Activated CD4-positive, alpha-beta T cell treated with anti-CD3 and anti-CD28 coated beads, Interleukin-2, amount 50 U/mL, for 24 hours (primary cell): ENCODE data around the gene ZNF277.

Source experiments
- DNase-seq, 2 donors: peaks; one replicate each; pipeline ENCODE4 v3.0.0-alpha.2; 2020; ENCODE audit warnings: low read depth in 1 of 2, low spot score in 1 of 2

The ZNF277 gene

GRCh38 chr7:112252141-112252540 lies 45.6 kb downstream of the ZNF277 start:
- DNase-seq, result no peak

- DNase-seq, result no peak
Measured at GRCh38 chr7:112252691-112253090, 46.2 kb downstream of the ZNF277 start.

GRCh38 chr7:112254156-112254555 lies 47.7 kb downstream of the ZNF277 start:
- DNase-seq, result no peak

GRCh38 chr7:112254709-112255387 lies 48.4 kb downstream of the ZNF277 start:
- no peak for DNase-seq

GRCh38 chr7:112255388-112255720 lies 48.9 kb downstream of the ZNF277 start:
- DNase-seq, result no peak

GRCh38 chr7:112257073-112257472 lies 50.6 kb downstream of the ZNF277 start:
- no peak for DNase-seq

GRCh38 chr7:112260911-112261310 lies 54.4 kb downstream of the ZNF277 start:
- DNase-seq, result no peak

GRCh38 chr7:112262036-112262435 lies 55.5 kb downstream of the ZNF277 start:
- no peak for DNase-seq

- DNase-seq, result no peak
Measured at GRCh38 chr7:112262855-112263487, 56.5 kb downstream of the ZNF277 start.

GRCh38 chr7:112263519-112263918 lies 57.0 kb downstream of the ZNF277 start:
- DNase-seq, result no peak

GRCh38 chr7:112266141-112266540 lies 59.6 kb downstream of the ZNF277 start:
- no peak for DNase-seq

- no peak for DNase-seq
Measured at GRCh38 chr7:112266595-112267270, 60.2 kb downstream of the ZNF277 start.

GRCh38 chr7:112267944-112268691 lies 61.6 kb downstream of the ZNF277 start:
- no peak for DNase-seq

- no peak for DNase-seq
Measured at GRCh38 chr7:112271162-112271561, 64.7 kb downstream of the ZNF277 start.

- no peak for DNase-seq
Measured at GRCh38 chr7:112272921-112273561, 66.5 kb downstream of the ZNF277 start.

- no peak for DNase-seq
Measured at GRCh38 chr7:112279042-112279441, 72.5 kb downstream of the ZNF277 start.

GRCh38 chr7:112280267-112280666 lies 73.8 kb downstream of the ZNF277 start:
- no peak for DNase-seq

GRCh38 chr7:112282476-112283188 lies 76.1 kb downstream of the ZNF277 start:
- DNase-seq, result no peak

- no peak for DNase-seq
Measured at GRCh38 chr7:112283382-112283910, 77.0 kb downstream of the ZNF277 start.
